ENCODE measurements around the gene PANX1. TPM values are rescaled to one million over a fixed set of nuclear protein-coding genes. Genes with fewer than 3 reads are reported as not detected.

The PANX1 gene
- total and polyA plus RNA-seq, 2 donors (not counting 1 experiment from before 2014, with no cell fraction given), result 4.2 to 10.3 TPM

- Histone ChIP-seq H3K9ac (ENCODE audit: low read length) (no peak overlapping the region), H2AFZ (ENCODE audit: insufficient read depth, low read depth, low read length, poor library complexity, severe bottlenecking) (no peak overlapping the region), H3K79me2 (ENCODE audit: control insufficient read depth, insufficient read depth, low read length) (peaks cover 82% of the 10 kb centered on the region), H3K9me3 (ENCODE audit: control extremely low read depth in 1 of 3, control insufficient read depth in 2 of 3, insufficient read depth in 1 of 3, low read length in 2 of 3) (no peaks in the 10 kb centered on the region), H3K36me3 (replicated peaks in 1 of 2; ENCODE audit: control extremely low read depth in 1 of 2, control insufficient read depth in 1 of 2, extremely low read depth in 1 of 2, insufficient read depth in 2 of 2, low read length in 1 of 2) (no peaks in the 10 kb centered on the region), H3K27ac (ENCODE audit: low read length in 2 of 2) (no peak overlapping the region), H3K4me3 (ENCODE audit: control extremely low read depth in 1 of 5, extremely low read depth in 1 of 5, insufficient read depth in 1 of 5, low read depth in 2 of 5, low read length in 4 of 5) (no peak overlapping the region), H3K4me2 (replicated peaks; ENCODE audit: low read depth, low read length, poor library complexity, severe bottlenecking) (no peak overlapping the region), H4K20me1 (ENCODE audit: control insufficient read depth, insufficient read depth, low read length, poor library complexity, severe bottlenecking) (peaks cover 49% of the 10 kb centered on the region), H3K27me3 (replicated peaks in 1 of 4; ENCODE audit: control extremely low read depth in 1 of 4, control insufficient read depth in 3 of 4, insufficient read depth in 4 of 4, low read length in 3 of 4) (no peaks in the 10 kb centered on the region), H3K4me1 (ENCODE audit: control insufficient read depth in 2 of 2, insufficient read depth in 2 of 2, low read length in 2 of 2) (peaks cover 16 to 29% of the 10 kb centered on the region in 2 donors)
- POLR2A ChIA-PET, result no interaction called here
- Mint-ChIP-seq H3K27me3 (no peaks in the 10 kb centered on the region), H3K4me1 (peaks cover 83% of the 10 kb centered on the region), H3K27ac (no peak overlapping the region), H3K9me3 (ENCODE audit: insufficient read depth) (no peaks in the 10 kb centered on the region), H3K4me3 (no peak overlapping the region)
- ATAC-seq (ENCODE audit: low read depth) (no peak), DNase-seq (no peak)
- intact Hi-C loops (cut with micrococcal nuclease), result no loop called here
- TF ChIP-seq EZH2 (IDR thresholded peaks at IDR 0.05; ENCODE audit: borderline replicate concordance, insufficient read depth, low read depth, low read length, poor library complexity, severe bottlenecking), result no peak
- TF ChIP-seq, protein P1, sequence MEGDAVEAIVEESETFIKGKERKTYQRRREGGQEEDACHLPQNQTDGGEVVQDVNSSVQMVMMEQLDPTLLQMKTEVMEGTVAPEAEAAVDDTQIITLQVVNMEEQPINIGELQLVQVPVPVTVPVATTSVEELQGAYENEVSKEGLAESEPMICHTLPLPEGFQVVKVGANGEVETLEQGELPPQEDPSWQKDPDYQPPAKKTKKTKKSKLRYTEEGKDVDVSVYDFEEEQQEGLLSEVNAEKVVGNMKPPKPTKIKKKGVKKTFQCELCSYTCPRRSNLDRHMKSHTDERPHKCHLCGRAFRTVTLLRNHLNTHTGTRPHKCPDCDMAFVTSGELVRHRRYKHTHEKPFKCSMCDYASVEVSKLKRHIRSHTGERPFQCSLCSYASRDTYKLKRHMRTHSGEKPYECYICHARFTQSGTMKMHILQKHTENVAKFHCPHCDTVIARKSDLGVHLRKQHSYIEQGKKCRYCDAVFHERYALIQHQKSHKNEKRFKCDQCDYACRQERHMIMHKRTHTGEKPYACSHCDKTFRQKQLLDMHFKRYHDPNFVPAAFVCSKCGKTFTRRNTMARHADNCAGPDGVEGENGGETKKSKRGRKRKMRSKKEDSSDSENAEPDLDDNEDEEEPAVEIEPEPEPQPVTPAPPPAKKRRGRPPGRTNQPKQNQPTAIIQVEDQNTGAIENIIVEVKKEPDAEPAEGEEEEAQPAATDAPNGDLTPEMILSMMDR (IDR thresholded peaks at IDR 0.05), result no peak
- CTCF ChIA-PET, result no interaction called here
- 68% methylated on average over 8 of the region's 9 CpGs for WGBS (ENCODE audit: insufficient coverage)
Measured at GRCh38 chr11:94147433-94147845, 18.8 kb downstream of the PANX1 start.

GRCh38 chr11:94148189-94148588 is 19.5 kb downstream of the PANX1 start:
- Histone ChIP-seq H3K4me2 (replicated peaks; ENCODE audit: low read depth, low read length, poor library complexity, severe bottlenecking) (no peak overlapping the region), H3K4me1 (ENCODE audit: control insufficient read depth in 2 of 2, insufficient read depth in 2 of 2, low read length in 2 of 2) (peaks cover 16 to 31% of the 10 kb centered on the region in 2 donors), H3K9me3 (ENCODE audit: control extremely low read depth in 1 of 3, control insufficient read depth in 2 of 3, insufficient read depth in 1 of 3, low read length in 2 of 3) (no peaks in the 10 kb centered on the region), H3K36me3 (replicated peaks in 1 of 2; ENCODE audit: control extremely low read depth in 1 of 2, control insufficient read depth in 1 of 2, extremely low read depth in 1 of 2, insufficient read depth in 2 of 2, low read length in 1 of 2) (no peaks in the 10 kb centered on the region), H3K9ac (ENCODE audit: low read length) (no peak overlapping the region), H3K79me2 (ENCODE audit: control insufficient read depth, insufficient read depth, low read length) (peaks cover 77% of the 10 kb centered on the region), H2AFZ (ENCODE audit: insufficient read depth, low read depth, low read length, poor library complexity, severe bottlenecking) (no peak overlapping the region), H4K20me1 (ENCODE audit: control insufficient read depth, insufficient read depth, low read length, poor library complexity, severe bottlenecking) (peaks cover 46% of the 10 kb centered on the region), H3K27ac (ENCODE audit: low read length in 2 of 2) (no peak overlapping the region), H3K4me3 (ENCODE audit: control extremely low read depth in 1 of 5, extremely low read depth in 1 of 5, insufficient read depth in 1 of 5, low read depth in 2 of 5, low read length in 4 of 5) (no peak overlapping the region), H3K27me3 (replicated peaks in 1 of 4; ENCODE audit: control extremely low read depth in 1 of 4, control insufficient read depth in 3 of 4, insufficient read depth in 4 of 4, low read length in 3 of 4) (no peaks in the 10 kb centered on the region)
- intact Hi-C loops (cut with micrococcal nuclease), result no loop called here
- Mint-ChIP-seq H3K27ac (no peak overlapping the region), H3K9me3 (ENCODE audit: insufficient read depth) (no peaks in the 10 kb centered on the region), H3K27me3 (no peaks in the 10 kb centered on the region), H3K4me1 (peaks cover 85% of the 10 kb centered on the region), H3K4me3 (no peak overlapping the region)
- no peak for DNase-seq
- WGBS (ENCODE audit: insufficient coverage), result no CpG with 5 or more reads among the region's 2 CpGs
- ChIA-PET CTCF (no interaction called here), POLR2A (no interaction called here)
- TF ChIP-seq, protein P1 (IDR thresholded peaks at IDR 0.05), result no peak
- TF ChIP-seq EZH2 (IDR thresholded peaks at IDR 0.05; ENCODE audit: borderline replicate concordance, insufficient read depth, low read depth, low read length, poor library complexity, severe bottlenecking), result no peak
- no peak for ATAC-seq (ENCODE audit: low read depth)

Measured in B cell (primary cell).